SJSA1 (cell line): ENCODE results near the gene SPTB. TPM values are rescaled to one million over a fixed set of nuclear protein-coding genes. Genes with fewer than 3 reads are reported as not detected.

Experiments used
- DNase-seq, 2 experiments: peaks; one replicate each; pipeline ENCODE4 v3.0.0-alpha.2; 2015 to 2020; ENCODE audit warnings: low spot score in 2 of 2, low read depth in 1 of 2
- H3K27ac ChIP-seq: fragments of 250-450 bp; sonication (Bioruptor Pico); 2 replicates; pipeline ENCODE4 v1.5.1; 2020; ENCODE audit warnings: mild to moderate bottlenecking, moderate library complexity
- H3K27me3 ChIP-seq: fragments of 250-450 bp; sonication (Bioruptor Pico); replicated peaks from 2 replicates; pipeline ENCODE4 v1.5.1; 2020; ENCODE audit warnings: mild to moderate bottlenecking, moderate library complexity
- H3K36me3 ChIP-seq: fragments of 250-450 bp; sonication (Bioruptor Pico); 2 replicates; pipeline ENCODE4 v1.5.1; 2020; ENCODE audit warnings: mild to moderate bottlenecking
- H3K4me1 ChIP-seq: fragments of 250-450 bp; sonication (Bioruptor Pico); replicated peaks from 2 replicates; pipeline ENCODE4 v1.6.1; 2021; ENCODE audit warnings: mild to moderate bottlenecking
- H3K4me3 ChIP-seq: fragments of 250-450 bp; sonication (Bioruptor Pico); 2 replicates; pipeline ENCODE4 v1.5.1; 2020; ENCODE audit warnings: mild to moderate bottlenecking
- H3K9me3 ChIP-seq: fragments of 250-450 bp; sonication (Bioruptor Pico); replicated peaks from 2 replicates; pipeline ENCODE4 v1.5.1; 2020; ENCODE audit warnings: mild to moderate bottlenecking
- total RNA-seq: library from RNA; depleted of rRNA; stranded (reverse); fragments of >200 nt; shearing (Covaris generic); gene quantifications from 2 replicates; pipeline ENCODE4 v1.2.3, GENCODE V29; 2014

The SPTB gene
- total RNA-seq, 1 experiment from 2014 or later = 1.1 TPM

DNA sequence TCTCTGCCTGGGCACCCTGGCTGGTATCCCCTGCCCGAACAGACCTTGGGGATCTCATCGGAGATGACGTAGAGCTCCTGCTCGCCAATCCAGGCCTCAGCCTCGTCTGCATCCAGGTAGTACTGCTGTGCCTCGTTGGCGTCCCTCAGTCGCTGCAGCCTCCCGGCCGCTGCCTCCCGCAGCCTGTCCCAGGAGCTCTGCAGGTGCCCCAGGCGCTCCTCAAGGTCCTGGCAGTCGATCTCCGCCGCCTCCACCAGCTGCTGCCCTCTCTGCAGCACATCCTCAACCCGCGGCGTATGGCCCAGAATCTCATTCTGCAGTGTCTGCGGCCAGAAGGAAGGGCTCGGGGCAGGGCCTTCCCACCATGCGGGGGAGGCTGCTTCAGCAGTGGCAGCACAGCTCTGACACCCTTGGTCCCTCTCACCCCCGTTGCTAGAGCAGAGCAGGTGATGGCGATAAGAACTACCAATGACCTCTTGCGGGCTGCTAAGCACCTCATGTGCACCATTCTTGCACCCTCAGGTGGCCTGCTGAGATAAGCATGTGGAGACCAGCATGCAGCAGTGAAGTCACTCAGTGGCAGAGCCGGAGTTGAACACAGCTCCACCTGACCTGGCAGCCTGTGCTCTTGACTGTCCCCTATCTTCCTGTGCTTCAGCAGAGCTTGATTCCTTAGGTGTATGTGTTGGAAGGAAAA, 104.5 kb downstream of the SPTB start:
- Histone ChIP-seq H3K4me1 (no peaks in the 10 kb centered on the region), H3K9me3 (no peaks in the 10 kb centered on the region), H3K27ac (no peak overlapping the region), H3K4me3 (no peak overlapping the region), H3K27me3 (no peaks in the 10 kb centered on the region), H3K36me3 (no peaks in the 10 kb centered on the region)
- DNase-seq = no peak

DNA sequence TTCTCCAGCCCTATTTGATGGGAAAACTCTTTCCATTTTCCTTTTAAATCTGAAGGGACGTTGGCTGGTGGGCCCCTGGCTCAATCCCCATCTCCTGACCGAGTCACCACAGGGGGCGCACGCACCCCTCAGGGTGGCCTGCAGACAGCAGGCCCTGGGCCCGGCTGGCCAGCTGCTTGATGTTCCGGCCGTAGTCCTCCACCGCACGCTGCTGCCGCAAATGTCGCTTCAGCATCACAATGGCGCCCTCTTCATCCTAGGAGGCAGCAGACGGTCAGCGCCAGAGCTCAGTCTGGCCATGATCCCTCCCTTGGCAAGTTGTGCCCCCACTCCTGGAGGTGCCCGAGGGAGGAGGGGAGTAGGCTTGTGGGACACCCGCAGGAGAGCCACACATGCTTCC, 105.4 kb downstream of the SPTB start:
- H3K27me3 ChIP-seq = no peaks in the 10 kb centered on the region
- DNase-seq = no peak
- H3K4me1 ChIP-seq = no peaks in the 10 kb centered on the region
- no peak overlapping the region for H3K4me3 ChIP-seq
- no peaks in the 10 kb centered on the region for H3K36me3 ChIP-seq
- H3K27ac ChIP-seq = no peak overlapping the region
- H3K9me3 ChIP-seq = no peaks in the 10 kb centered on the region

- Histone ChIP-seq H3K9me3 (no peaks in the 10 kb centered on the region), H3K36me3 (no peaks in the 10 kb centered on the region), H3K27ac (no peak overlapping the region), H3K27me3 (no peaks in the 10 kb centered on the region), H3K4me1 (no peaks in the 10 kb centered on the region), H3K4me3 (no peak overlapping the region)
- DNase-seq = no peak
Observed at GRCh38 chr14:64773577-64773976, 106.1 kb downstream of the SPTB start.

- Histone ChIP-seq H3K27ac (no peak overlapping the region), H3K4me3 (no peak overlapping the region), H3K4me1 (no peaks in the 10 kb centered on the region), H3K36me3 (no peaks in the 10 kb centered on the region), H3K27me3 (no peaks in the 10 kb centered on the region), H3K9me3 (no peaks in the 10 kb centered on the region)
- DNase-seq = no peak
Observed at GRCh38 chr14:64773046-64773445, 106.7 kb downstream of the SPTB start.

DNA sequence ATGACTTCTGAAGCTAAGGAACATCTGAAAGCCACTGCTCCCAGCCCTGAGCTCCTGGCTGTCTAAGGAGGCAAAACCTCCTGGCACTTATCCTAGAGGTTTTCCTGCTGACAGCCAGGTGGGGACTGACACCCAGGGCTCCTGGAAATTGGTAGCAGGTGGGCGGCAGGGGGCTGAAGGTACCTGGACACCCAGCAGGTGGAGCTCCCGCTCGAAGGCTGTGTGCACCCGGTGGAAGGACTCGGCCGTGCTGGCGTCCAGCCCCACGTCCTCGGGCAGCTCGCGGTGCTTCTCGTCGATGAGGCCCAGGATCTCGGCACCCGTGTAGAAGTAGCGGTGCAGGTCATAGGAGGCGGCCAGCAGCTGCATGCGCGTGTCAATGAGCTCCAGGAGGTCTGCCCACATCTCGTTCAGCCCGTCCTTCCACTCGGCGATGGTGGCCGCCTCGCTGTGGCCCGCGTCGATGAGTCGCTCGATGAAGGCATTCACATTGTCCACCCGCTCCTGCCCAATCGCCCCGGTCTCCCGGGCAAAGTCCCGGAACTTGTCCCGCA, 107.2 kb downstream of the SPTB start:
- DNase-seq = no peak
- H3K36me3 ChIP-seq = no peaks in the 10 kb centered on the region
- H3K27ac ChIP-seq = no peak overlapping the region
- no peaks in the 10 kb centered on the region for H3K4me1 ChIP-seq
- no peak overlapping the region for H3K4me3 ChIP-seq
- H3K9me3 ChIP-seq = no peaks in the 10 kb centered on the region
- H3K27me3 ChIP-seq = no peaks in the 10 kb centered on the region

DNA sequence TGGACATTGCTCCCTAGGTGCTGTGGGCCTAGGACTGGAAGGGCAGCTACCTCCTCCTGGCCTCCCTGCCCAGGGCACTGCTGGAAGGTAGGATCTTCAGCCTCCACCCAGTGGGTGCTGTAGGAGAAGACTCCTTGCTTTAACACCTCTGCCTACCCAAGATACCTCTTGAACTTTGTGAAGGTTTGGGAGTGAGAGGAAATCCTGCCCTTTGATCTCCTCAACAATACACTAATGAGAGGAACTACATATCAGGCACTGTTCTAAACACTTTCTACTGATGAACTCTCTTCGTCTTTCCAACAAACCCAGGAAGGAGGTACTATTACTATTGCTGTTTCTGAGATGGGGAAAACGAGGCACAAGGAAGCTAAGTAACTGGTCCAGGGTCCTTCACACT, 108.5 kb downstream of the SPTB start:
- DNase-seq = no peak
- Histone ChIP-seq H3K4me1 (no peaks in the 10 kb centered on the region), H3K27ac (no peak overlapping the region), H3K27me3 (no peaks in the 10 kb centered on the region), H3K4me3 (no peak overlapping the region), H3K36me3 (no peaks in the 10 kb centered on the region), H3K9me3 (no peaks in the 10 kb centered on the region)

GRCh38 chr14:64770751-64771150, 109.0 kb downstream of the SPTB start:
- no peaks in the 10 kb centered on the region for H3K27me3 ChIP-seq
- no peaks in the 10 kb centered on the region for H3K36me3 ChIP-seq
- DNase-seq = no peak
- H3K4me1 ChIP-seq = no peaks in the 10 kb centered on the region
- H3K27ac ChIP-seq = no peak overlapping the region
- H3K4me3 ChIP-seq = no peak overlapping the region
- H3K9me3 ChIP-seq = no peaks in the 10 kb centered on the region

GRCh38 chr14:64769096-64770020, 110.3 kb downstream of the SPTB start:
- Histone ChIP-seq H3K36me3 (no peaks in the 10 kb centered on the region), H3K4me3 (no peak overlapping the region), H3K27me3 (no peaks in the 10 kb centered on the region), H3K4me1 (peaks cover 8% of the 10 kb centered on the region), H3K27ac (no peak overlapping the region), H3K9me3 (no peaks in the 10 kb centered on the region)
- DNase-seq = no peak

DNA sequence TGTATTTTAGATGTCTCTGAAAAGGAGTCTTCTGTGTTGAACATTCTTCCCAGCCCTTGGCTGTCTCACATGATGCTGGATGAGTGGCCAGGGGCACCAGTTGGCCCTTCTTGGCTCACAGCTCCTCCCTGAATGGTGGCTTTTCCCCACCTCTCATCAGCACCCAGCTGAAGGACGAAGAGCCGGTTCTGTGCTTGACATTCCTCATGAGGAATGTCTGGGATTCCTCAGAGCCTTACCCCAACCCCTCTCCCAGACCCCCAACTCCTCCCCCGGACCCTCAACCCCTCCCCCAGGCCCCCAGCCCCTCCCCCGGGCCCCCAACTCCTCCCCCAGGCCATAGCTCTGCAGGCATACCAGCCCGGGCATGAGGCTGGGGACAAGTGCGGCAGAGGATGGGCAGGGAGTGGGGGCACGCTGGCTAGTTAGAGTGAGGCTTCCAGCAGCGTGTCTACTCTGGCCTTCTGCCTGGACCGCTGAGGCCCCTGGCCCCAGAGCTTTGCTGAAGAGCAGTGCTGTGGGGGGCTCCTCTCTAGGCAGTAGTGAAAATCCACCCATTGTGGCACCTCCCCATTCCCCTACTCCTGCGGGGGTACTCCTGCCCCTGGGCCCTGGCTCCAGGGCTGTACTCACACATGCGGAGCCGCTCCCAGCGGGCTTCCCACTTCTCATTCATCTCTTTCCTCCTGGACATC, 111.2 kb downstream of the SPTB start:
- H3K27me3 ChIP-seq = no peaks in the 10 kb centered on the region
- H3K4me1 ChIP-seq = peaks cover 16% of the 10 kb centered on the region
- H3K36me3 ChIP-seq = no peaks in the 10 kb centered on the region
- no peak overlapping the region for H3K4me3 ChIP-seq
- no peaks in the 10 kb centered on the region for H3K9me3 ChIP-seq
- no peak for DNase-seq
- H3K27ac ChIP-seq = no peak overlapping the region

DNA sequence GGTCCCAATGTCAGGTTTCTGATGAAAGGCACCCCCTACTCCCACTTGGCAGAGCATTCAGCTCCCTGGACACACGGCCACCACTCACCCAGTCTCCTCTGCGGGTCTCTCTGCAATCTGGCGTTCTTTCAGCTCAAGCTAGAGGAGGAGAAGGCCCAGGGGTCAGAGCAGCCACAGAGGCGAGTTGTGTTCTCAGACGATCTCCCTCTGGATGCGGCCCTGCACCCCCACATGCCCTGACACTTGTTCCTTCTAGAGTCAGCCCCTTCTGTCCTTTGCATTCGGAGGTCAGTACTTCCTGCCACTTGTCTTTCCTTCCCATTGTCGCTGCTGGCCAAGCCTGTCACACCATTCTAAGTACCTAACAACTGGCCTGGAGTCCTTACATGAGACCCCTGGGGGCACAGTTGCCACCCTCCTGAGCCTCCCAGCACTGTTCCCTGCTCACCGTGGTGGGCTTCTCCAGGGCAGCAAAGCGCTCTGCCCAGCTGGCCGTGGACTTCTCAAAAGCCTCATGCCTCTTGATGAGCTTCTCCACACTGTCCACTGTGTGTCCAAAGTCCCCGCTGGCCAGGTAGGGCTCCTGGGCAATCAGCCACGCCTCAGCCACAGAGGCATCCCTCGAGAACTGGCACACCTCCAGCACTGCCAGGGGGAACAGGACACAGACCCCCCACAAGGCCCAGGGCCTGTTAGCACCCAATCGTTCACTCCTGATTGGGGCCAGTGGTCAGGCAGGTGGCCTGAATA, 112.3 kb downstream of the SPTB start:
- no peak for DNase-seq
- Histone ChIP-seq H3K9me3 (no peaks in the 10 kb centered on the region), H3K27ac (no peak overlapping the region), H3K27me3 (no peaks in the 10 kb centered on the region), H3K4me3 (no peak overlapping the region), H3K36me3 (no peaks in the 10 kb centered on the region), H3K4me1 (peaks cover 28% of the 10 kb centered on the region)

DNA sequence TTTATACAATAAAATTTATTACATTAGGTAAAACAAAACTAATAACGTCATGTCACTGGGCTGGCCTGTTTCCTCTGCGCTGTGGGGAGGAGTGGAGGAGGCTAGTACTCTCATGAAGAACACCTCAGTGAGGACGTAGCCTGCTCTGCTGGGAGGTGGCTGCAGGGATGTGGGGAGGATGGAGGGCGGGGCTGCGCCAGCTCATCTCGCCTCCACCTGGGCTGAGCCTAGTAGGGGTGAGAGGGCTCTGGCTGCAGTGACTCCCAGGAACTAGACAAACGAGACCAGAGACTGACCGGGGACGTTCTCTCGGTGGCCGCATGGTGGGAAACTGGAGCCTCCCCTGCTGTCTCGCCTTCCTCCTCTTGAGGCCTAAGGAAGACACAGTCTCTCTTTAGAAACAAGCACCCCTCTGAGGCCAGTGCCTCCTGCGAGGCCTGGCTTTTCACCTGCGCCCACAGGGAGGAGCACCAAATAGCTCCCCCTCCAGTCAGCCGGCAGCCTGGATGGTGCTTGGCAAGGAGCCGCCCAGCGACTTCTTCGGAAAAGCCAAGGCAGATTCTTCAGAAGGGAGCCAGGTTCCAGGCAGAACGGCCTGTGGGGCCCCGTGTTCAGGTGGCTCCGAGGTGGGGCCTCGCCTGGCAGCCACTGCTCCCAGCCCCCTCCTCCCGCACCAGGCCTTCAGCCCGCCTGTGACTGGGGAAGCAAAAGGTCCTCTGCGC, 113.1 kb downstream of the SPTB start:
- no peaks in the 10 kb centered on the region for H3K36me3 ChIP-seq
- no peak for DNase-seq
- peaks cover 36% of the 10 kb centered on the region for H3K4me1 ChIP-seq
- H3K9me3 ChIP-seq = no peaks in the 10 kb centered on the region
- no peak overlapping the region for H3K4me3 ChIP-seq
- H3K27me3 ChIP-seq = no peaks in the 10 kb centered on the region
- no peak overlapping the region for H3K27ac ChIP-seq

- Histone ChIP-seq H3K4me1 (peaks cover 44% of the 10 kb centered on the region), H3K4me3 (no peak overlapping the region)
Observed at GRCh38 chr14:64765740-64766302, 113.9 kb downstream of the SPTB start.

More at GRCh38 chr14:64765740-64766302, 113.9 kb downstream of the SPTB start:
- Histone ChIP-seq H3K9me3 (no peaks in the 10 kb centered on the region), H3K27me3 (no peaks in the 10 kb centered on the region), H3K36me3 (no peaks in the 10 kb centered on the region), H3K27ac (no peak overlapping the region)
- no peak for DNase-seq
